Measurements from ENCODE around the gene RAB29.
"Not testable (repeated sequence)": the region's sequence is repeated elsewhere in the genome, so short reads cannot be mapped to it uniquely, and the experiment has no call there.

The RAB29 gene

GRCh38 chr1:205775015-205775716, at the start of gene RAB29:
Gene RAB29, minus strand, starts transcription at chr1:205775482. Its CDS starts 526 bp downstream, at chr1:205774956.
- no peak; the same call in 1 of the 2 replicates for TF ChIP-seq FOXM1 (IDR thresholded peaks at IDR 0.05; ENCODE audit: borderline replicate concordance)
- no peak for TF ChIP-seq TARDBP (IDR thresholded peaks at IDR 0.05)
- no peak; the same call in 1 of the 2 replicates for TF ChIP-seq ELF4 (IDR thresholded peaks at IDR 0.05)
- TF ChIP-seq BHLHE40 (IDR thresholded peaks at IDR 0.05; ENCODE audit: borderline replicate concordance): peak; percentile 43; the same call in 1 of the 2 replicates
- peak; percentile 98 for TF ChIP-seq SUZ12 (IDR thresholded peaks at IDR 0.05)
- TF ChIP-seq HDGF (IDR thresholded peaks at IDR 0.05; ENCODE audit: borderline replicate concordance): no peak
- peak; percentile 96 for TF ChIP-seq L3MBTL2 (conservative IDR thresholded peaks at IDR 0.05)
- CTCF ChIA-PET: interaction anchor here (1.7 kb wide), 1 partner anchor 17 kb away, joined by 4 read pairs; no protein-coding TSS in a partner anchor
- POLR2A ChIA-PET: interaction anchor here (1.6 kb wide), 1 partner anchor 26 kb away, joined by 10 read pairs; the partner anchor contains the start of gene NUCKS1
- DNase-seq (ENCODE audit: extremely low spot score): peak; percentile 89

- ChIA-PET CTCF (no interaction called here), POLR2A (no interaction called here)
- TF ChIP-seq ELF4 (IDR thresholded peaks at IDR 0.05): no peak
- no peak for TF ChIP-seq FOXM1 (IDR thresholded peaks at IDR 0.05; ENCODE audit: borderline replicate concordance)
- no peak for TF ChIP-seq FOXA1 (IDR thresholded peaks at IDR 0.05)
- TF ChIP-seq ZNF384 (IDR thresholded peaks at IDR 0.05): no peak
- TF ChIP-seq L3MBTL2 (conservative IDR thresholded peaks at IDR 0.05): no peak
- TF ChIP-seq SUZ12 (IDR thresholded peaks at IDR 0.05): no peak
- no peak for TF ChIP-seq FOXK2 (IDR thresholded peaks at IDR 0.05)
- TF ChIP-seq NFRKB (IDR thresholded peaks at IDR 0.05): no peak
- no peak for TF ChIP-seq BHLHE40 (IDR thresholded peaks at IDR 0.05; ENCODE audit: borderline replicate concordance)
- no peak for TF ChIP-seq HDGF (IDR thresholded peaks at IDR 0.05; ENCODE audit: borderline replicate concordance)
- no peak for TF ChIP-seq ARNT (IDR thresholded peaks at IDR 0.05)
- no peak for TF ChIP-seq TARDBP (IDR thresholded peaks at IDR 0.05)
- TF ChIP-seq CTBP1 (IDR thresholded peaks at IDR 0.05; ENCODE audit: borderline replicate concordance): no peak
- TF ChIP-seq LEF1 (IDR thresholded peaks at IDR 0.05; ENCODE audit: borderline replicate concordance): no peak
- TF ChIP-seq PKNOX1 (IDR thresholded peaks at IDR 0.05): no peak
- TF ChIP-seq SP1 (IDR thresholded peaks at IDR 0.05): no peak
- no peak for DNase-seq (ENCODE audit: extremely low spot score)
These were observed 48.9 kb upstream of the RAB29 start for GRCh38 chr1:205824180-205824579.

- DNase-seq (ENCODE audit: extremely low spot score); POLR2A ChIA-PET; CTCF ChIA-PET: not testable (repeated sequence)
These were observed 48.0 kb upstream of the RAB29 start for GRCh38 chr1:205823260-205823659.

- POLR2A ChIA-PET: no interaction called here
These were observed 47.1 kb upstream of the RAB29 start for GRCh38 chr1:205822397-205822796.

GRCh38 chr1:205817988-205818387, 42.7 kb upstream of the RAB29 start:
- CTCF ChIA-PET: no interaction called here
- POLR2A ChIA-PET: no interaction called here

More at GRCh38 chr1:205822397-205822796, 47.1 kb upstream of the RAB29 start:
- CTCF ChIA-PET: interaction anchor here (0.9 kb wide), 1 partner anchor 13 kb away, joined by 4 read pairs; no protein-coding TSS in a partner anchor
- TF ChIP-seq NFRKB (IDR thresholded peaks at IDR 0.05) (no peak), CTBP1 (IDR thresholded peaks at IDR 0.05; ENCODE audit: borderline replicate concordance) (no peak), TARDBP (IDR thresholded peaks at IDR 0.05) (no peak), ELF4 (IDR thresholded peaks at IDR 0.05) (no peak), SP1 (IDR thresholded peaks at IDR 0.05) (no peak), ARNT (IDR thresholded peaks at IDR 0.05) (no peak), BHLHE40 (IDR thresholded peaks at IDR 0.05; ENCODE audit: borderline replicate concordance) (no peak), L3MBTL2 (conservative IDR thresholded peaks at IDR 0.05) (no peak), HDGF (IDR thresholded peaks at IDR 0.05; ENCODE audit: borderline replicate concordance) (no peak), FOXK2 (IDR thresholded peaks at IDR 0.05) (no peak), SUZ12 (IDR thresholded peaks at IDR 0.05) (no peak), LEF1 (IDR thresholded peaks at IDR 0.05; ENCODE audit: borderline replicate concordance) (no peak), FOXA1 (IDR thresholded peaks at IDR 0.05) (no peak), FOXM1 (IDR thresholded peaks at IDR 0.05; ENCODE audit: borderline replicate concordance) (no peak), PKNOX1 (IDR thresholded peaks at IDR 0.05) (no peak)
- no peak for DNase-seq (ENCODE audit: extremely low spot score)

More at GRCh38 chr1:205817988-205818387, 42.7 kb upstream of the RAB29 start:
- TF ChIP-seq HDGF (IDR thresholded peaks at IDR 0.05; ENCODE audit: borderline replicate concordance): no peak
- no peak for TF ChIP-seq FOXA1 (IDR thresholded peaks at IDR 0.05)
- TF ChIP-seq FOXM1 (IDR thresholded peaks at IDR 0.05; ENCODE audit: borderline replicate concordance): no peak
- TF ChIP-seq ELF4 (IDR thresholded peaks at IDR 0.05): no peak
- TF ChIP-seq PKNOX1 (IDR thresholded peaks at IDR 0.05): no peak
- no peak for TF ChIP-seq LEF1 (IDR thresholded peaks at IDR 0.05; ENCODE audit: borderline replicate concordance)
- TF ChIP-seq NFRKB (IDR thresholded peaks at IDR 0.05): no peak
- TF ChIP-seq BHLHE40 (IDR thresholded peaks at IDR 0.05; ENCODE audit: borderline replicate concordance): no peak
- TF ChIP-seq SUZ12 (IDR thresholded peaks at IDR 0.05): no peak
- TF ChIP-seq TARDBP (IDR thresholded peaks at IDR 0.05): no peak
- no peak for DNase-seq (ENCODE audit: extremely low spot score)
